Measurements from ENCODE around the gene POTEB.
"Not testable (repeated sequence)": the region's sequence is repeated elsewhere in the genome, so short reads cannot be mapped to it uniquely, and the experiment has no call there.

The POTEB gene

DNA sequence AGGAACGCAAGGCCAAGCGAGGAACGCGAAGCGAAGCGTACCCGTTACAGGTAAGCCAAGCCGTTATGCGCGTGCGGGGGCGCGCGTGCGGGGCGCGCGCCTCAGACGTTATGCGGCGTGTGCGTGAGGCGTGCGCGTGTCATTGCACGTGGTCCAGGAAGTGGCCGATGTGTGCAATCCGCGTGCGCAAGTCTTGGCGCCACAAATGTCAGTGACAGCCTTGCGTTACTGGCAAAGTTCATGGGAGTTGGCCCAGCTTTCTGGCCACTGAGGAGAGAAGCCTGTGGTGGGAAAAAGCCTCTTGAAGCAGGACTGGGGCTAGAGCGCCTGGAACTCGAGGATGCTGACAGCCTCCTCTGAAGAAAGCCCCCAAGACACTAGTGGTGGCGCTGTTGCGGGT is at the start of gene POTEB:
Gene POTEB, minus strand, starts transcription at position 101 of the 400 bp plus-strand sequence. CDS start 489 bp downstream, outside the sequence.
- DNase-seq (ENCODE audit: low spot score), result not testable (repeated sequence)

DNA sequence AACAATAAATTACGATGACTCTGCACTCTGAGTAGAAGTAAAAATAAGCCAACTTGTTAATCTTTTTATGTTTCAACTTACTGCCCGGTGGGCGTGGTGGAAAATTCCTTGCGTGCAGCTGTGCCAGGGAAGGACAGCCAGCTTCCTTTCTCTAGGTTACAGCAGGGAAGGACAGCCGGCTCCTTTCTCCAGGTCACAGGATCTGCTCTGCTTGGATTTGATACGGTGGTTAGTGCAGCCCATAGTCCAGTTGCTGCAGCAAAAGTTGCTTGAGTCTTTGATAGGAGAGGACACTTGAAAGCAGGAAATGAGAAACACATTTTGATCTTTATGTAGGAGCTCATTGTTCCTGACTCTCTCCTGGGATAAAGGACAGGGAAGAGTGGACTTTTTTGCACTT is 13.4 kb upstream of the POTEB start:
- not testable (repeated sequence) for DNase-seq (ENCODE audit: low spot score)

GRCh38 chr15:21889542-21889941 is 12.0 kb upstream of the POTEB start:
- not testable (repeated sequence) for DNase-seq (ENCODE audit: low spot score)

GRCh38 chr15:21838831-21839230 is 38.7 kb downstream of the POTEB start:
- DNase-seq (ENCODE audit: low spot score), result not testable (repeated sequence)
